ENCODE measurements around the gene PLA2G6.

GRCh38 chr22:38132136-38132535, 49.5 kb downstream of the PLA2G6 start:
- TF ChIP-seq EP300 (IDR thresholded peaks at IDR 0.05; ENCODE audit: borderline replicate concordance in 1 of 2, low read depth in 2 of 2, low read length in 2 of 2) (no peak), SRF (IDR thresholded peaks at IDR 0.05; ENCODE audit: low read depth, low read length) (no peak)
- TF ChIP-seq, protein P1, sequence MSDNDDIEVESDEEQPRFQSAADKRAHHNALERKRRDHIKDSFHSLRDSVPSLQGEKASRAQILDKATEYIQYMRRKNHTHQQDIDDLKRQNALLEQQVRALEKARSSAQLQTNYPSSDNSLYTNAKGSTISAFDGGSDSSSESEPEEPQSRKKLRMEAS (IDR thresholded peaks at IDR 0.05): no peak
